IMR-90 (cell line): ENCODE data around the gene DYNC2H1. TPM values are rescaled to one million over a fixed set of nuclear protein-coding genes. Genes with fewer than 3 reads are reported as not detected.

Experiments
- ATAC-seq: fragments of 200-7000 bp; cut with Tn5 transposase; 2 replicates; pipeline ENCODE4 v1.9.1; 2020; ENCODE audit warnings: low read depth, mild to moderate bottlenecking, moderate library complexity
- BruUV-seq: library from RNA; stranded (reverse); fragments of 400-500 nt; replicated peaks from 2 replicates; lab custom pipeline; 2021; lab: Mats Ljungman, UMichigan
- CTCF ChIA-PET: fragments of 300-600 bp; formaldehyde crosslinking; extraction: SDS; loops from one replicate; lab custom pipeline; 2021; ENCODE audit warnings: antibody characterized with exemption; lab: Yijun Ruan, JAX
- POLR2A ChIA-PET: fragments of 300-600 bp; sonication (Branson Sonifier 250); formaldehyde crosslinking; loops from one replicate; lab custom pipeline; 2022; ENCODE audit warnings: antibody characterized with exemption; ENCODE audit not compliant: unreplicated experiment; lab: Charles Lee
- DNase-seq: peaks from one replicate; pipeline ENCODE4 v3.0.0; 2013
- H2AFZ ChIP-seq: replicated peaks from 2 replicates; pipeline ENCODE3; 2013; ENCODE audit warnings: low read length, mild to moderate bottlenecking; ENCODE audit not compliant: poor library complexity
- H2AK5ac ChIP-seq: 2 replicates; pipeline ENCODE4 v1.6.1; 2013; ENCODE audit warnings: low read depth, low read length, inconsistent platforms
- H2AK9ac ChIP-seq: replicated peaks from 2 replicates; pipeline ENCODE3; 2013; ENCODE audit warnings: mild to moderate bottlenecking, low read depth, low read length, moderate library complexity; ENCODE audit not compliant: poor library complexity
- H2BK120ac ChIP-seq: 2 replicates; pipeline ENCODE4 v1.6.1; 2013; ENCODE audit warnings: low read depth, low read length, inconsistent platforms
- H2BK15ac ChIP-seq: 3 replicates; pipeline ENCODE4 v1.6.1; 2013; ENCODE audit warnings: low read depth, low read length, inconsistent platforms
- H2BK20ac ChIP-seq: 2 replicates; pipeline ENCODE4 v1.6.1; 2013; ENCODE audit warnings: low read depth, mild to moderate bottlenecking, inconsistent platforms, low read length, moderate library complexity
- H2BK5ac ChIP-seq: 2 replicates; pipeline ENCODE4 v1.6.1; 2013; ENCODE audit warnings: mild to moderate bottlenecking, low read depth, low read length, inconsistent platforms; ENCODE audit not compliant: poor library complexity, severe bottlenecking
- H3K14ac ChIP-seq: replicated peaks from 2 replicates; pipeline ENCODE4 v1.6.1; 2013; ENCODE audit warnings: low read depth, low read length, inconsistent platforms
- H3K18ac ChIP-seq: 2 replicates; pipeline ENCODE4 v1.6.1; 2013; ENCODE audit warnings: low read depth, low read length, control low read depth
- H3K23ac ChIP-seq: 2 replicates; pipeline ENCODE4 v1.6.1; 2013; ENCODE audit warnings: low read depth, low read length, inconsistent platforms
- H3K27ac ChIP-seq: 2 replicates; pipeline ENCODE4 v1.5.1; 2013; ENCODE audit warnings: mild to moderate bottlenecking, control low read depth, low read length; ENCODE audit not compliant: insufficient read depth
- H3K27me3 ChIP-seq: 2 replicates; pipeline ENCODE4 v1.6.1; 2013; ENCODE audit warnings: low read length; ENCODE audit not compliant: control insufficient read depth, insufficient read depth
- H3K36me3 ChIP-seq: 2 replicates; pipeline ENCODE4 v1.6.1; 2013; ENCODE audit warnings: low read length, mixed read lengths; ENCODE audit not compliant: control insufficient read depth, insufficient read depth
- H3K4ac ChIP-seq: 2 replicates; pipeline ENCODE4 v1.6.1; 2013; ENCODE audit warnings: low read depth, low read length, inconsistent platforms
- H3K4me1 ChIP-seq: 2 replicates; pipeline ENCODE4 v1.6.1; 2013; ENCODE audit warnings: low read length, mixed read lengths; ENCODE audit not compliant: control insufficient read depth, insufficient read depth
- H3K4me2 ChIP-seq: 2 replicates; pipeline ENCODE4 v1.6.1; 2013; ENCODE audit warnings: low read depth, mild to moderate bottlenecking, control low read depth, low read length, moderate library complexity
- H3K4me3 ChIP-seq: 2 replicates; pipeline ENCODE4 v1.5.1; 2013; ENCODE audit warnings: low read depth, mild to moderate bottlenecking, control low read depth, low read length, moderate library complexity; ENCODE audit not compliant: insufficient read depth
- H3K56ac ChIP-seq: 2 replicates; pipeline ENCODE4 v1.6.1; 2013; ENCODE audit warnings: low read length, inconsistent platforms; ENCODE audit not compliant: insufficient read depth; ENCODE audit errors: extremely low read depth
- H3K79me1 ChIP-seq, 2 experiments: 2 replicates each; pipeline ENCODE4 v1.6.1; 2013; ENCODE audit warnings: low read length in 2 of 2, inconsistent platforms in 1 of 2, low read depth in 1 of 2
- H3K9ac ChIP-seq: 2 replicates; pipeline ENCODE4 v1.6.1; 2013; ENCODE audit warnings: low read depth, low read length, control low read depth
- H3K9me1 ChIP-seq: 2 replicates; pipeline ENCODE4 v1.6.1; 2013; ENCODE audit warnings: low read length, inconsistent platforms; ENCODE audit not compliant: insufficient read depth
- H3K9me3 ChIP-seq: 2 replicates; pipeline ENCODE4 v1.6.1; 2013; ENCODE audit warnings: low read length; ENCODE audit not compliant: control insufficient read depth, insufficient read depth
- H4K20me1 ChIP-seq: 2 replicates; pipeline ENCODE4 v1.6.1; 2013; ENCODE audit warnings: low read length, inconsistent platforms; ENCODE audit not compliant: insufficient read depth
- H4K5ac ChIP-seq: 2 replicates; pipeline ENCODE4 v1.6.1; 2013; ENCODE audit warnings: mild to moderate bottlenecking, low read depth, low read length, control low read depth
- H4K8ac ChIP-seq, 2 experiments: 2 replicates each; pipeline ENCODE4 v1.6.1; 2013; ENCODE audit warnings: low read depth in 2 of 2, low read length in 2 of 2, control low read depth in 1 of 2, inconsistent platforms in 1 of 2
- H4K91ac ChIP-seq: 2 replicates; pipeline ENCODE4 v1.6.1; 2013; ENCODE audit warnings: low read depth, low read length, inconsistent platforms; ENCODE audit not compliant: insufficient read depth
- CEBPB ChIP-seq: IDR thresholded peaks from 2 replicates; pipeline ENCODE4 v1.6.1; 2012; ENCODE audit warnings: low read depth, low read length, improper control_type of control experiment
- CHD1 ChIP-seq: IDR thresholded peaks from 2 replicates; pipeline ENCODE4 v1.6.1; 2012; ENCODE audit warnings: low read depth, low read length, improper control_type of control experiment
- FOS ChIP-seq: fragments of 150-350 bp; IDR thresholded peaks from 2 replicates; pipeline ENCODE4 v1.6.1; 2016; ENCODE audit warnings: low read depth, low read length
- MAFK ChIP-seq: IDR thresholded peaks from 2 replicates; pipeline ENCODE4 v1.6.1; 2012; ENCODE audit warnings: low read depth, low read length, improper control_type of control experiment
- MAZ ChIP-seq: IDR thresholded peaks from 2 replicates; pipeline ENCODE4 v1.6.1; 2012; ENCODE audit warnings: low read depth, mild to moderate bottlenecking, low read length, improper control_type of control experiment, moderate library complexity, borderline replicate concordance
- MXI1 ChIP-seq: IDR thresholded peaks from 2 replicates; pipeline ENCODE4 v1.6.1; 2012; ENCODE audit warnings: low read depth, mild to moderate bottlenecking, low read length, moderate library complexity, borderline replicate concordance
- NFE2L2 ChIP-seq: fragments of 150-350 bp; IDR thresholded peaks from 2 replicates; pipeline ENCODE4 v1.6.1; 2016; ENCODE audit warnings: low read depth, mild to moderate bottlenecking, low read length
- POLR2A ChIP-seq: IDR thresholded peaks from 2 replicates; pipeline ENCODE4 v1.6.1; 2012; ENCODE audit warnings: mild to moderate bottlenecking, low read depth, low read length
- RAD21 ChIP-seq: IDR thresholded peaks from 2 replicates; pipeline ENCODE4 v1.6.1; 2012; ENCODE audit warnings: low read length, improper control_type of control experiment
- RFX5 ChIP-seq: IDR thresholded peaks from 2 replicates; pipeline ENCODE4 v1.8.0; 2012; ENCODE audit warnings: low read depth, mild to moderate bottlenecking, low read length, moderate library complexity
- SMC3 ChIP-seq: fragments of 150-350 bp; IDR thresholded peaks from 2 replicates; pipeline ENCODE4 v1.6.1; 2016; ENCODE audit warnings: low read depth, mild to moderate bottlenecking, antibody characterized with exemption, low read length, moderate library complexity
- WGBS, 2 experiments: methylation state at CpG; one replicate each; pipeline versions ENCODE4 v1.1.5 to v1.1.7; 2013; ENCODE audit warnings: missing lambda C conversion rate in 2 of 2; ENCODE audit not compliant: insufficient read length in 1 of 2; ENCODE audit errors: extremely low coverage in 2 of 2; 5-methylcytosine and 5-hydroxymethylcytosine counted together
- dilution Hi-C: fragments of 300-500 bp; cut with HindIII; formaldehyde crosslinking; loops from one replicate; pipeline ENCODE4 v1.14.3; 2018; ENCODE audit warnings: low sequenced_read_pairs; ENCODE audit not compliant: unreplicated experiment
- in situ Hi-C: fragments of 300-500 bp; cut with MboI; formaldehyde crosslinking; loops from 3 replicates; pipeline ENCODE4 v1.14.3; 2019; ENCODE audit warnings: low sequenced_read_pairs, inconsistent platforms, mixed read lengths
- intact Hi-C: fragments of 100-400 bp; cut with micrococcal nuclease; formaldehyde crosslinking; loops from 2 replicates; pipeline ENCODE4 v1.10.0; 2022
- polyA plus RNA-seq, 3 experiments: library from polyadenylated mRNA; depleted of rRNA; stranded (reverse); fragments of >200 nt; gene quantifications; 2 replicates each; pipeline ENCODE4 v1.2.3, GENCODE V29; 2012; ENCODE audit warnings: low replicate concordance in 1 of 3
- total RNA-seq: library from RNA; depleted of rRNA; stranded (reverse); fragments of >200 nt; gene quantifications from 2 replicates; pipeline ENCODE4 v1.2.3, GENCODE V29; 2012
- TF ChIP-seq, protein P1 (sequence below): fragments of 150-350 bp; IDR thresholded peaks from 2 replicates; pipeline ENCODE4 v1.6.1; 2016; ENCODE audit warnings: low read depth, mild to moderate bottlenecking, low read length, moderate library complexity, borderline replicate concordance

Gene DYNC2H1
- total and polyA plus RNA-seq, 2 of the 4 experiments (the other 2 are of a cell fraction), result 5.7 to 21.0 TPM

DNA sequence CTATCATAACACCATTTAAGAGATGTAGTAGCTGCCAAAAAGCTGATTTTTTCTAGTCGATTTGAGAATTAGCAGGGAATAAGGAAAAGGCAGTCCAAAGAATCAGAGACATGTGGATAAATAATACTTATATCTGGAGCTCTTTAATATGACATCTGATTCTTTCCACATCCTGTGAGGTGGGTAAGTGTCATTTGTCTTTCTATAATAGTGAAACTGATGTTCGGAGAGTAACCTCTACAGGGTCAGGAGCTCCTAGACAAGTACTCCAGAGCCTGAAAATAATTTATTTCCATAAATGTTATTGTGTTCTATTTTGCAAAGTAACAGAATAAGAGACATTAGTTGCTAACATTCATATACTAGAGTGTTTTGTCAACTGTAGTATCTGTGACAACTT lies 367.6 kb downstream of the DYNC2H1 start:
- ChIA-PET CTCF (interaction anchor here (1.0 kb wide), 1 partner anchor 11 kb away, joined by 4 read pairs; no protein-coding TSS in a partner anchor), POLR2A (no interaction called here)
- dilution Hi-C loops, result no loop called here
- intact Hi-C loops, result no loop called here
- BruUV-seq, result no TSS peak
- Histone ChIP-seq H3K27ac (no peak overlapping the region), H3K4me3 (no peak overlapping the region), H2AK5ac (no peak overlapping the region), H3K9ac (no peak overlapping the region), H2BK5ac (no peak overlapping the region), H4K20me1 (no peaks in the 10 kb centered on the region), H3K23ac (no peak overlapping the region), H3K27me3 (no peaks in the 10 kb centered on the region), H3K36me3 (no peaks in the 10 kb centered on the region), H4K8ac (no peak overlapping the region), H3K56ac (no peak overlapping the region), H3K9me1 (0 out of 2 replicates have a peak, but pooled peaks cover 5% of the 10 kb centered on the region), H2BK20ac (no peak overlapping the region), H3K14ac (no peak overlapping the region), H3K4ac (no peak overlapping the region), H3K4me2 (no peak overlapping the region), H4K5ac (no peak overlapping the region), H3K18ac (no peak overlapping the region), H2AFZ (no peak overlapping the region), H3K9me3 (no peaks in the 10 kb centered on the region), H3K4me1 (no peaks in the 10 kb centered on the region; the same call in 1 of the 2 replicates), H2BK120ac (no peak overlapping the region), H2BK15ac (no peak overlapping the region), H4K91ac (no peak overlapping the region), H2AK9ac (no peak overlapping the region), H3K79me1 (no peaks in the 10 kb centered on the region)
- WGBS, 2 experiments, result no CpG with 5 or more reads among the region's 2 CpGs
- in situ Hi-C loops, result no loop called here
- no peak for ATAC-seq
- no peak for DNase-seq
- no peak for TF ChIP-seq CHD1
- no peak for TF ChIP-seq NFE2L2
- TF ChIP-seq MAFK, result no peak
- TF ChIP-seq RFX5, result no peak
- TF ChIP-seq, protein P1, sequence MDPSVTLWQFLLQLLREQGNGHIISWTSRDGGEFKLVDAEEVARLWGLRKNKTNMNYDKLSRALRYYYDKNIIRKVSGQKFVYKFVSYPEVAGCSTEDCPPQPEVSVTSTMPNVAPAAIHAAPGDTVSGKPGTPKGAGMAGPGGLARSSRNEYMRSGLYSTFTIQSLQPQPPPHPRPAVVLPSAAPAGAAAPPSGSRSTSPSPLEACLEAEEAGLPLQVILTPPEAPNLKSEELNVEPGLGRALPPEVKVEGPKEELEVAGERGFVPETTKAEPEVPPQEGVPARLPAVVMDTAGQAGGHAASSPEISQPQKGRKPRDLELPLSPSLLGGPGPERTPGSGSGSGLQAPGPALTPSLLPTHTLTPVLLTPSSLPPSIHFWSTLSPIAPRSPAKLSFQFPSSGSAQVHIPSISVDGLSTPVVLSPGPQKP, result no peak
- no peak for TF ChIP-seq RAD21
- TF ChIP-seq CEBPB, result no peak
- TF ChIP-seq FOS, result no peak
- no peak for TF ChIP-seq POLR2A
- TF ChIP-seq SMC3, result no peak
- no peak for TF ChIP-seq MAZ
- TF ChIP-seq MXI1, result no peak
